GM10266 (cell line): ENCODE results near the gene SUPT4H1.

Experiments used
- DNase-seq: peaks from one replicate; pipeline ENCODE4 v3.0.0; 2012; ENCODE audit errors: extremely low spot score
- TF ChIP-seq, protein P1 (sequence below): IDR thresholded peaks from 2 replicates; pipeline ENCODE4 v1.5.1; 2012; ENCODE audit warnings: mild to moderate bottlenecking, low read depth; ENCODE audit not compliant: control insufficient read depth, insufficient read depth; ENCODE audit errors: missing control alignments

Gene SUPT4H1

DNA sequence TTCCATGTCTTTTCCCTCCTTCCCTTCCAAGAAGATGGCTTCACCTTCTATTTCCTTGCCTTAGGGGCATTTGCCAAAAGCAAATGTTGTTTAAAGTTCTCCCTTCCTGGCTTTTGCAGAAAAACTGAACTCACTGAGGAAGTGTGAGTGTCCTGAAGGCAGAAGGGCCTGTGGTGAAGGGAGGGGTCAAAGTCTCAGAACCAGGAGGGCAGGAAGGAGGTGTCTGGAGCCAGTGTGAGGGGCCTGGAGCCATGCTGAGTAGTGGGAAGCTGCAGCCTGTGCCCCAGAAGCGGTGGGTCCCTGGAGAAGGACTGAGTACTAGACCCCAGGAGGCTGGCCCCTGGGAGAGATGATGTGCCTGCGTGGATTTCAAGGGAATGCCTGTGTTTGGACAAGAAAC is 23.8 kb upstream of the SUPT4H1 start:
- TF ChIP-seq, protein P1, sequence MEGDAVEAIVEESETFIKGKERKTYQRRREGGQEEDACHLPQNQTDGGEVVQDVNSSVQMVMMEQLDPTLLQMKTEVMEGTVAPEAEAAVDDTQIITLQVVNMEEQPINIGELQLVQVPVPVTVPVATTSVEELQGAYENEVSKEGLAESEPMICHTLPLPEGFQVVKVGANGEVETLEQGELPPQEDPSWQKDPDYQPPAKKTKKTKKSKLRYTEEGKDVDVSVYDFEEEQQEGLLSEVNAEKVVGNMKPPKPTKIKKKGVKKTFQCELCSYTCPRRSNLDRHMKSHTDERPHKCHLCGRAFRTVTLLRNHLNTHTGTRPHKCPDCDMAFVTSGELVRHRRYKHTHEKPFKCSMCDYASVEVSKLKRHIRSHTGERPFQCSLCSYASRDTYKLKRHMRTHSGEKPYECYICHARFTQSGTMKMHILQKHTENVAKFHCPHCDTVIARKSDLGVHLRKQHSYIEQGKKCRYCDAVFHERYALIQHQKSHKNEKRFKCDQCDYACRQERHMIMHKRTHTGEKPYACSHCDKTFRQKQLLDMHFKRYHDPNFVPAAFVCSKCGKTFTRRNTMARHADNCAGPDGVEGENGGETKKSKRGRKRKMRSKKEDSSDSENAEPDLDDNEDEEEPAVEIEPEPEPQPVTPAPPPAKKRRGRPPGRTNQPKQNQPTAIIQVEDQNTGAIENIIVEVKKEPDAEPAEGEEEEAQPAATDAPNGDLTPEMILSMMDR: no peak
- DNase-seq: no peak

DNA sequence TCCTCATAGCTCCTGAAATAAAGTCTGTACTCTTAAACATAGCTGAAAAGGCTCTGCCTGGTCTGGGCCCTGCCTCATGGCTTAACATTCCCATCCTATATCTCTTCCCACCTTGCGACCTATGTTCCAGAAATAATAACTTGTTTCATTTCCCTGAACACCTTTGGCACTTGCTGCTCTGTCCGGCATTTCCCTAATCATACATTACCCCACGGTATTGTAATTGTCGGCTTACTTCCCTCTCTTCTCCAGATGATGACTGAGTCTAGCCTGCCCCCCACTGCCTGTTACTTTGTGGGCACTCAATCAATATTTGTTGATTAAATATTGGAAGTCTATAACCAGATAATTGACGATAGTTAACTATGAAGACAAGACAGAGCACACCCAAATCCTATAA is 23.3 kb upstream of the SUPT4H1 start:
- TF ChIP-seq, protein P1: no peak

DNA sequence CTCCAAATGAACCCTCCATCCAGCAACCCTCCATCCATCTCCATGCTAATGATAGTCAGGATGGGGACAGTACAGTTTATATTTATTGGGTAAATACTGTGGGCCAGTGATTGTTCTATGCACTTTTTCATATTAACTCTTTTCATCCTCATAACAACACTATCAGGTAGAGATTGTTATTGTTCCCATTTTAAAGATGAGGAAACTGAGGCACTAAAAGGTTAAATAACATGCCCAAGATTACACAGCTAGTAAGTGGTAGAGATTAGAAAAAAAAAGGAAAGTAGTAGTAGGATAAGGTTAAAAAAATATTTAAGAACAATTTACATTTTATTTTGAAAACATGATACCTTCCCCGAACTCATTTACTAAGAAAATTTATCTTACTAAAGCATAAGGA is 21.9 kb upstream of the SUPT4H1 start:
- DNase-seq: no peak
- TF ChIP-seq, protein P1: no peak

More for the DNA sequence above, 23.3 kb upstream of the SUPT4H1 start:
- DNase-seq: no peak

DNA sequence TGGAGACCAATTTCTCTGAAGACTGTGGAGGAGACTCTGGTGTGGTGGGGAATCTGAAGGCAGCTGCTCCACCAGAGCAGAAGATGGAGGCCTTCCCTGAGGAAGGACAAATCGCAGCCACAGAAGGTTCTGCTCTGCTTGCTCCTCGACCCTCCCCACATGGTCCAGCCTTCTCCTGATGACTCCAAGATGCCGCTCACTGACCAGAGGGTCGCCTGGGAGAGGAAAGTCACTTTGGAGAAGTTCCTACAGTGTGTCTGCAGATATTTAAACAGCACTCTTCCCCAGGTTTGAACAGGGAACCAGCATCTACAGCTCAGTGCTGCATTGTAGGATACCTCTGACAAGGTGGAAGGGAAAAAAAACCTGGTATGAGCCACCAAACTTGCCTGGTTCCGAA is 21.0 kb upstream of the SUPT4H1 start:
- DNase-seq: no peak
- TF ChIP-seq, protein P1: no peak

DNA sequence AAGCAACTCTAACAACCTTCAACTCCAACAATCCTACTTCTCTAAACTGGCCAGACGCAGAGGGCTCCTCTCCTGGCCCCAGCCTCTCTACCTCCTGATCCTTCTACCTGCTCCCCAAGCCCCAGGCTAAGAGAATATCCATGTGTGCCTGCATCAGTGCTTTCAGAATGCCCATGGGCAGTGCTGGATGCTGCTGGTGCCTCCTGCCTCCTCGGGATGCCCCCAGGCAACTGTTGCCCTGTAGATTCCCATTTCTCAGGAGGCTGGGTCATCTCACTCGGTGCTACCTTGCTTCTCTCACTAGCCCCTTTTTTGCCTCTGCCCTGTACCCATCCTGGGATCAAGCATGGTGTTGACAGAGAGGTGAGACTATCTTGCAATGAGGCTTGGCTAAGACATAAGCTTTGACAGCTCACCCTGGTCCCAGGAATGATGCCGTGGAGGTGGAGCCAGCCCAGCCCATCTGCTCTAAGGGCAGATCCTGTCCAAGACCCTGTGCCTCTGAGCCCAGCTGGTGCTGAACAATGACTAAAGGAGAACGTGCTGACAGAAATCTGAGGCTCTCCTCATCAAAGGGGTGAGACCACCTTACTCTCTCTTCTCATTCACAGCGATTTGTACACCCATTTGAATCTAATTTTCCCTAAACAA is 19.4 kb upstream of the SUPT4H1 start:
- DNase-seq: no peak
- TF ChIP-seq, protein P1: no peak

DNA sequence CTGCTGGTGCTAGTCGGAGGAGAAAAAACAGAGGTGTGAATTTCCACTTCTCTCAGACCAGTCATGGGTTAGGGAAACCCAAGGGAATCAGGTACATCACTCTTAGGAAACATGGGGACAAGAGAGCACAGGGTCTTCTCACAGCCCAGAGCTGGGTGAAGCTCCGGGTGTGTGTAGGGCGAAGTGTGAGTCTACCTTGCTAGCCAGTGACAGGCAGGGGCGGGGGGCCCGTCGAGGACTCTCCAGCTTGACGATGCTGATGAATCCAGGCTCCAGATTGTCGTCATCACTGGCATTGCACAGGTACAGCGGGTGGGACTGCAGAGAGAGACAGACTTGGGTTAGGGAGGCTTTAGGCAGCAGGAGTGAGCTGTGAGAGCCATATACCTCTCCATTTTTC is 18.7 kb upstream of the SUPT4H1 start:
- DNase-seq: no peak
- TF ChIP-seq, protein P1: no peak

DNA sequence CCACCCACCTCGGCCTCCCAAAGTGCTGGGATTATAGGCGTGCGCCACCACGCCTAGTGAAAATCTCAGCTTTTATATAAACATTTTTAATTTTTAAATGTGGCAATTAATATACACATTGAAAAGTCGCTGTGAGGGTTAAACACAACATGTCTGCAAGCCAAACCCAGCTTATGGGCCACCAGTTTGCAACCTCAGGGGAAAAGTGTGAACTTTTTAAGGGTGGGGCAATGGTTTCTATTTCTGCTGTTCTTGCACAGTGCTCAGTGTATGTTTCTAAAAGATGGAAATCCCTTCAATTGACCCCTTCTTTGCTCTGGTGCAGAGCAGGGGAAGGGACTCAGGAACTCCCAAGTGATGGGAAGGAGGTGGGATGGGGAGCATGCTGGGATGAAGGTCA is 18.3 kb upstream of the SUPT4H1 start:
- TF ChIP-seq, protein P1: no peak
- no peak for DNase-seq
